ENCODE data around the gene KCNQ1.

GRCh38 chr11:2816941-2817421 lies 372.2 kb downstream of the KCNQ1 start:
- no peak for TF ChIP-seq TAF1 (IDR thresholded peaks at IDR 0.05; ENCODE audit: borderline replicate concordance, low read depth, low read length)
- no peak for TF ChIP-seq POLR2A (IDR thresholded peaks at IDR 0.05; ENCODE audit: low read depth, low read length)

Measured in GM12892 (cell line).